ENCODE measurements around the gene C8B.

C8B gene

GRCh38 chr1:56927986-56928385 lies 37.8 kb downstream of the C8B start:
- DNase-seq, result no peak

DNA sequence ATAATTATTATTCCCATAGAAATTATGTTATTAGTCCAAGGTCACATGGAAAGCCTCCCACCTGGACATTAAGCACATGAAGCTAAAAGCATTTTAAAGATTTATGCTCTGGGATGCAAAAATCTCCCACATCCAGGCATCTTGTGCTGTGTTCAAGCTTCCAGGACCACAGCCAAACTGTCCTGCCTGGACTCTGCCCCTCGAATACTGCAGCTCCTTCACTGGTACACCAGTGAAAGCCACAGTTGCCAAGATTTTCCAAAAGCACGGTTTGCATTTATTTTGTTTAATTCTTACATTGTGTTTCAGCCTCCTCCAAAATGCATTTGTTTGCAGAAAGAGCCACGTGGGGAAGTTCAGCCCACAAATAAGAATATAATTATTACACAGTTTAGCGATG lies 38.6 kb downstream of the C8B start:
- DNase-seq, result no peak

- no peak for DNase-seq
Observed at GRCh38 chr1:56925193-56925592, 40.6 kb downstream of the C8B start.

DNA sequence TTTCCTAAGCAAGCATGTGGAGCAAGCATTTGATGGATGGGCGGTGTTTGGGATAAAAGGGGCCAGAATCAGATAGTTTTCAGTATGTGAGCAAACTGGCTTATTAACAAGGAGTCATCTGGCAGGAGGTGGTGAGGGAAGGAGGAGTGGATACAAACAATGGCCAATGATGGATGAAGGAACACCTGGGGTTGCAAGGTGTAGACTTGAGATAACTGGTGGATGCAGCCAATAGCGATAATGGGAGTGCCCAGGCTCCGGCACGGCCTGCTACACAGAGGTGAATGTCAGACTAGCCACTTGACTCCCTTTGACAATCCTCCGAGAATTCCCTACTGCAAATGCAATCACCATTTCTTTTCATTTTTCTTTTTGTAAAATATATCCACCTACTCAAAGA lies 41.7 kb downstream of the C8B start:
- DNase-seq, result no peak

DNA sequence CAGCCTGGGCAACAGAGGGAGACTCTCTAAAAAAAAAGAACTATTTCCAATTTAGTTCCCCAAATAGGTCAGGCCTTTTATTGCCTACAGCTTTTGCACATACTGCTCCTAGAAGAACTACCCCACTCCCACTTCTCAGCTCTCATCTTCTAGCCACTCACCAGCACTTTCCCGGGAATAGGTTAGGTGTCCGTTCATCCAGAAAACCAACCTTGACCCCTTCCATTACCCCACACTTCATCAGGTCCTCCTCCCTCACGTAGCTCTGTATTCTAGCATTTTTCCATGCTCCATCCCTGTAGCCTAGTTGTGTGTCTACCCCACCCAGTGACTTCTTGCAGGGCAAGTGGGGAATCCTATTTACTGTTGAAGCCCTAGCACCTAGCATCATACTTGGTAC lies 42.6 kb downstream of the C8B start:
- DNase-seq, result no peak

DNA sequence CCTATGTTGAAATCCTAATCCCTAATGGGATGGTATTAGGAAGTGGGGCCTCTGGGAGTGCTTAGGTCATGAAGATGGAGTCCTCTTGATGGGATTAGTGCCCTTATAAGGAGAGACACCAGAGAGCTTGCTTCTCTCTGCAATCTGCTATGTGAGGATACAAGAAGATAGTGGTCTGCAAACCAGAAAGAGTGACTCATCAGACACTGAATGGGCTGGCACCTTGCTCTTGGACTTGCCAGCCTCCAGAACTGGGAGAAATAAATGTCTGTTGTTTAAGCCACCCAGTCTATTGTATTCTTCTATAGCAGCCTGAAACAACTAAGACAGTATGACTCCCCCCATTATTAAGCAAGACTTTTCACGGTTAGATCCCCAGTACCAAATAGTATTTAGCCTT lies 43.3 kb downstream of the C8B start:
- no peak for DNase-seq

DNA sequence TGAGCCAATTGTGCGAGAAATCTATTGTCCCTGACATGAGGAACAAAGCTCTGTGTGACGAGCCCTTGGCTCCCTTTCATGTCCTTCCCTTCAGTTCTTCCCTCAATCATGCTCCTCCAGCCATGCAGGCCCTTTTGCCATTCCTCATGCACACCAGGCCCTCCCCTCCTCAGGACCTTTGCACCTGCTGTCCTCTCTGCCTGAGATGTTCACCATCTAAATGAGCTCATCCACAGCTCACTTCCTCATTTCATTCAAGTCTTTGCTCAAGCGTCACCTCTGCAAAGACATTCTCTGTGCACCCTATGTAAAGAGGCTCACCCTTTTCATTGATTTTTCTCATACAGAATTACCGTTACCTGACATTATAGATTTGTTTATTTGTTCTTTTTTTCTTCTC lies 43.7 kb downstream of the C8B start:
- no peak for DNase-seq

GRCh38 chr1:56921479-56921878 lies 44.3 kb downstream of the C8B start:
- DNase-seq, result no peak

DNA sequence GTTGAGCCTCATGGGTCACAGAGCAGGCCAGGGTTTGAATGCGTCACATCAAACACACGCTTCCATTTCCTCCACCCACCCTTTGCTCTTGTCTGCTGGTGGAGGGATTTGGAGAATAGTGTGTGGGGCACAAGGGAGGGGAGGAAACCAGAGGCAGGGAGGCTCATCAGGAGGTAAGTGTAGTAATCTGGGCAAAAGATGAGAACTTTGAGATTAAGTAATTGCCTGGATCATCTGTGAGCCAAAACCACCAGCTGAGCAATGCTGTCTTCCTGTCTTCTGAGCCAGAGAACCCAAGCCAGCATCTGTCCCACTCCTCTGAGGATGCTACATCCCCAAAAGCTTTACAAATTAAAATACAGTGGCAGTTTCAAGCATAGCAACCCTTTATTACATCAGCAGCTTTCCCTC lies 45.2 kb downstream of the C8B start:
- DNase-seq, result no peak

DNA sequence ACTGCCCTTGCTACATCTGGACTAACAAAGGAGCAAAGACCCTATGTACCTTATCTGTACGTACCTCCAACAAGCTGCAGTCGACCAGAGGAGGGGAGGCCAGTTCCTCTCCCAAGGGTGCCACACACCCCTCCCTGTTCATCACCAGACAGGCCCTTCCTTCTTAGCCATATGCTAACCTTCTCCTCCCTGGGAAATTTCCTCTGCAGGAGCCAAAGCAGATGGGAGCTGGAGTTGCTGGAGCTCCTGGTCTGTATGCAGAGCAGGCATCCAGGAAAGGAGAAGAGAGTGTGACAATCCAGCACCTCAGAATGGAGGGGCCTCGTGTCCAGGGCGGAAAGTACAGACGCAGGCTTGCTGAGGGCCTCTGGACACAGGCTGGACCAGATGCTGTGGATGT lies 48.5 kb downstream of the C8B start:
- DNase-seq, result no peak

DNA sequence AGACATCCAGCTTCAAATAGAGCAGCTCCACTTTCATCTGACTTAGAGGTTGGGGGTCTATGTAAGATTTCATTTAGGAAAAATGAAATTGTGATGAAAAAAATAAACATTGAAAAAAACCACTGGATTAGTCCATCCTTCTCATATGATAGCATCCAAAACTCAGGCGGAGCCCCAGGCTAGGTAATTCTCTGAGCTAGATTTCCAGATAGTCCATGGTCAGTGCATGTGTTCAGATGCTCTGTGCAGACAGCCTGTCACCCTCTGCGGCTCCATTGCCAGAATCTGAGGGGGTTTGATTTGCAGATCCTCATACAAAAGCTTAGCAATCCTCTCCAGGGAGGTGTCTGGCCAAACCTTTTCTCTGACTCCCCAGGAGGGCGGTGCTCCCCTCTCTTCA lies 49.2 kb downstream of the C8B start:
- no peak for DNase-seq

- peak; percentile 37 to 62 for DNase-seq
Observed at GRCh38 chr1:56915960-56916359, 49.9 kb downstream of the C8B start.

GRCh38 chr1:56912325-56912724 lies 53.5 kb downstream of the C8B start:
- DNase-seq, result no peak

DNA sequence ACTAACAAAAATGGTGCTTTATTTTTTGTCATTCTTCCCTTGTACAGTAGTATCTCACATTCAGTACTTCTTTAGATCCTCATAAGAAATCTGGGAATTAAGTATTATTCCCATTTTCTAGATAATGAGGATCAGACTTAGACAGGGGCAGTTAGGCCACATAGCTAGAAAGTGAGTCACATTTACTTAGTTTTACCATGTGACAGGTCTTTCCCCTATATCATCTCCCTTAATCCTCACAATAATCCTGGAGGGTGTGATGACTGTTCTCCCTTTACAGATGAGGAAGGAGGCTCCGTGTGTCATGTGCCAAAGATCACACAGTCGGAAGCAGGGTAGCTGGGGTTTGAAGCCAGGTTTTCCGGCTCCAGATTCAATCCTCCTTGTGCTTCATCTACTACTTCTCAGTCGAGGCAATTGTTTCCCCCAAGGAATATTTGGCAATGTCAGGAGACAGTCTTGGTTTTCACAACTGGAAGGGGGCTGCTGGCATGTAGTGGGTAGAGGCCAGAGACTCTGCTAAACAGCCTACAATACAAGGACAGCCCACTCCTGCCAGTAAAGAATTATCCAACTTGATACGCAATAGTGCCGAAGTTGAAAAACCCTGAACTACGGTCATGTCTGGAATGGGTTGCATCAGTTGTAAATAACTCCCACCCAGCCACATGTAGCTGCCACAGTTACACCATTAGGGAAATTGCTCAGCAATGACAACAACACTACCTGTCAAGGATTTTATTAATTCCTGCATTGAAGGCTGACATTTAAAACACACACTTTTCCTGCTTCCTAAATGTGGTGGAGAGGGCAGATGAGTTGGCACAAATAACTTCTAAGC lies 54.5 kb downstream of the C8B start:
- no peak for DNase-seq

GRCh38 chr1:56910441-56910985 lies 55.3 kb downstream of the C8B start:
- DNase-seq, result no peak

DNA sequence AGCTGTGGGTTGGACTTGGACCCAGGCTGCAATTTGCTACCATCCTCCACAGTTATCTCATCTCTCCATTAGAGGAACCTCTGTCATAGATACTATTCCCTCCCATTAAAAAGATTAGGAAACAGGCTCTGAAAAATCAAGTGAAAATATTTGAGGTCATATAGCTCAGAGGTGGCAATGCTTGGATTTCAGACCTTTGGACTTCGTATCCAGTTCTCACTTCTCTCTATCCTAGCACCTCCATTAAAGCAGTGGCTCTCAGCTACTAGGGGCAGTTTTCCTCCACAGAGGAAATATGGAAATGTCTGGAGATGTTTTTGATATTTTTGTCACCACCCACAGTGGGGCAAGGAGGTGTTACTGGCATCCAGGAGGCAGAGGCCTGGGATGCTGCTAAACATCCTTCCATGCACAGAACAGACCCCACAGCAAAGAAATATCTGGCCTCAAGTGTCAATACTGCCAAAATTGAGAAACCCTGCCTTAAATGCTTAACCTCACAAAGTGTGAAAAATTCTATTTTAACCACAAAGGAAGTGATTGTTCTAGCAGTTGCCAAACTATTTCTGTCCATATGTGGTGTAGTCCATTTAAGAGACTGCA lies 57.1 kb downstream of the C8B start:
- DNase-seq, result no peak

DNA sequence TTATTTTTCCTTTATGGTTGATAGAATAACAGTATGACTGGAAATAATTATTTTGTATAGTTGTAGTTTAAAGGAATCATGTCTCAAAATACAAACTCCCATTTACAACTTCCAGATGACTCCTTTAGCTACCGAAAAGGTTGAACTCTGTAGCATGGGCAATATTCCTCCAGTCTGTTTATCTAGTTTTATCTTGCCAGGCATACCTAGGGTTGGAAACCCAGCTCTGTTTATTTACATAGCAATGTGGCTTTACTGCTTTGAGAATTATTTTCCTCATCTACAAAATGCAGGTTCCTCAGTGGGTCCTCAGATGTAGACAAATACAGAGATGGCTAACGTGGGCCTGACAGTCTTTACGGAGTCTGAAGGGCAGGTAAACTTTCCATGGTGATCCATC lies 60.1 kb downstream of the C8B start:
- no peak for DNase-seq

DNA sequence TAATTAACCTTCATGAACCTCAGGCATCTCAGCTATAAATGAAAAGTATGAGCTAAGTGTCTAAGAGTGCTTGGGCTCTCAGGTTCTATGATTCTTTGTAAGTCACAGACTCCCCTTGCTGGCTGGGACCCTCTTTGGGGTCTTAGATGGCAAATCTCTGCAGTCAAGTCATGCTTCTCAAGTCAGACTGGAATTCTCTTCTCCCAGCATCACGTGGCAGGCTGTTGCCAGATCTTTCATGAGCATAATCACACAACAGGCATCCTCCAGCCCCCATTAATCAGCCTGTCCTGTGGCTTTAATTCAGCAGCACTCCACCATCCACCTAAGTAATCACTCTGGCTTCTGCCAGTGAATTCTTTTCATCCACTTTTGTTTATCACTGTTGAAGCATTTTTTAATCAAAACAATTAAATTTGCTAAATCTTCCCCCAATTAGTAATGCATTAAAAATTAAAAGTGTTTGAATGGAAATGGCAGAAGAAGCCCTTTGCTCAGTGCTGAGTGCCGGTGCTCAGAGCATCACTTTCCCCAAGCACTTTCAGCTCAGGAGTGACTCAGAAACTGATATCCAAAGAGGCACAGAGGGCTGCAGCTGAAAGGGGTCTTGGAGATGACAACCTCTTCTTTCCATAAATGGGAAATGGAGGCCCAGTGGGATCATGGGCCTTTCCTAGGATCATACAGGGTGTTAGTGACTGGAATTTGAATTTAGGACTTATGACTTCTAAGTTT lies 61.0 kb downstream of the C8B start:
- DNase-seq, result no peak

- no peak for DNase-seq
Observed at GRCh38 chr1:56903778-56904177, 62.0 kb downstream of the C8B start.

GRCh38 chr1:56901716-56902115 lies 64.1 kb downstream of the C8B start:
- DNase-seq, result no peak

DNA sequence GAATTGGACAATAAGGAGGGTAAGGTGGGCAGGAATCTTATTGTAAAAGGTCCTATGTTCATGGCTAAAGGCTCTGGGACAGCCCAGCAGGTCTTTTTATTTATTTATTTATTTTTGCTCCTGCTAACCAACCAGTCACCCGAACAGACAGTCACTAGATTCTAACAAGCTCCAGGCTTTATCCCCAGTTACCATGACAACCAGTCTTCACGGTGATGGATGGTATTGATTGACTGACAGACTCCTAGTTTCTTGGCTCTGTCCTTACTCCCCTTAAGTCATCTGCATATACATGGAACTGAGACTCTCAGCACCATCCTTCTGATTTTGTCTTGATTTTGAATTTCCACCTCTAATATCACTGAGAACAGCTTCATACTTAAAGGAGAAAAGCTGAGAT lies 66.9 kb downstream of the C8B start:
- DNase-seq, result no peak

DNA sequence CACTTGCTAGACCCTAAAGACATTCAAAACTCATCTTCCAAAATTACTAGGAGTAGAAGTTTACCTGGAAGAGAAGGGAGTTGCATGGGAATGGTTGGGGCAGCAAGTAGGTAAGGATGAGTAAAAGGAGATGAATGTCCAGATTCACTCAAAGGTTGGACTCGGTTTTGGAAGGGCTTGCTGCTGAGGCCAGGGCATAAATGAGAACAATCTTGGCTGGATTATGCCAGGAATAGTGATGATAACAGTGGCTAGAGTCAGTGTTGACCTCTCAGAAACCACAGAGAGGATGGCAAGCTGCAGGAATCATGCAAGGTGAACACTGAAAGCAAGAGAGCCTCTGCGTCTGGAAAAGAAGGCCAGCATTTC lies 67.8 kb downstream of the C8B start:
- no peak for DNase-seq

DNA sequence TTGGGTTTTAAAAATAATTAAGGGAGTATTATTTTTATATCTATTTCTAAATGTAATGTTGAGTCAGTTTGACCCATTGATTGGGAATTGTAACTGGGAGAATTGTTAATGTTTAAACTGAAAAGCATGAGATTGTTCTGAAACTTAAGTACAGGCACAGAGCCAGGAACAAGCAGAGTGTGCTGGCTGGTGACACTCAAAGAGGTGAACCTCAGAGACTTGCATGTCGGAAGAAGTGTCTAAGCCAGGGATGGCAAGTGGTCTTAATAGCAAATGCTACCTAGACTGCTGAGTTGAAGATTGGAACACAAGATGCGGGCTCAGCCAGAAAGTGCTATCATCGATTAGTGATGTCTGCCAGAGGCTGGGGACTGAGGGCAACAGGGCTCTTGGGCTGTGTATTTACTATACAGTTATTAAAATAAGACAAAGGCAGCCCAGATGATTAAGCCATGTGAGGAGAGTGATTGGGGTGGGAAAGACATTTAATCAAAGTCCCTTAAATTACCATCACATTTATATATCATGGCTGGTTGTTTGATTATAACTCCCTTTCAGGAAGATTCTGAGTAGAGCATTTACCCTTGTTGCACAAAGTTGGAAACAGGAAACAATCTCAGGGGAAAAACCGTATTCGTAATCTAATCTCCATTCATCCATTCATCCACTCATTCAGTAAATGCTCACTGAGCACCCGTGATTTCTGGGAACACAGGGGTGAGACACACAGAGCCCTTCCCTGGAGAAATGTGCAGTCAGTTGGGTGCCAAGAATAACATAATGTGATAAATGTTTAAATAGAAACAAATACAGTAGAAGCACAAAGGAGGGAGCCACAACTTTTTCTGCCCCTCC lies 68.4 kb downstream of the C8B start:
- no peak for DNase-seq

Measured in NCI-H187 (cell line).